T-cell (primary cell): ENCODE data around the gene NHS. TPM values are rescaled to one million over a fixed set of nuclear protein-coding genes. Genes with fewer than 3 reads are reported as not detected.

ENCODE experiments used
- ATAC-seq, 4 experiments: fragments of 200-7000 bp in 3 of 4; fragments of 150-1000 bp in 1 of 4; cut with Tn5 transposase; replicated peaks in 1 of 4; 1 replicate in 3 of 4; 2 replicates in 1 of 4; pipeline ENCODE4 v1.10.0; 2021; ENCODE audit warnings: moderate library complexity in 3 of 4, mild to moderate bottlenecking in 2 of 4, moderate number of reproducible peaks in 1 of 4
- CTCF ChIA-PET, 2 donors: fragments of 300-600 bp; sonication (Branson Sonifier 250); formaldehyde crosslinking; loops; one replicate each; lab custom pipeline; 2022; ENCODE audit warnings: antibody characterized with exemption in 2 of 2; lab: Charles Lee
- POLR2A ChIA-PET, 2 donors: fragments of 300-600 bp; sonication (Branson Sonifier 250); formaldehyde crosslinking; loops; one replicate each; lab custom pipeline; 2022; ENCODE audit warnings: antibody characterized with exemption in 2 of 2; lab: Charles Lee
- DNase-seq, 35 experiments: peaks; one replicate each; pipeline versions ENCODE4 v3.0.0 to v3.0.0-alpha.2; 2013 to 2023
- H3K27ac ChIP-seq: one replicate; pipeline ENCODE4 v1.5.1; 2013; ENCODE audit warnings: low read length
- H3K27me3 ChIP-seq, 2 experiments: replicated peaks in 1 of 2; 1 replicate in 1 of 2; 2 replicates in 1 of 2; pipeline versions ENCODE4 v1.6.1 to v1.7.0; 2013; ENCODE audit warnings: low read length in 1 of 2, mixed read lengths in 1 of 2; ENCODE audit not compliant: control insufficient read depth in 2 of 2, insufficient read depth in 2 of 2; ENCODE audit errors: extremely low read depth in 1 of 2
- H3K36me3 ChIP-seq, 2 donors: 1 replicate in 1 of 2; 2 replicates in 1 of 2; pipeline versions ENCODE4 v1.6.1 to v1.7.0; 2013; ENCODE audit warnings: low read length in 1 of 2; ENCODE audit not compliant: control insufficient read depth in 2 of 2, insufficient read depth in 1 of 2; ENCODE audit errors: extremely low read depth in 1 of 2
- H3K4me1 ChIP-seq, 2 experiments: 1 replicate in 1 of 2; 2 replicates in 1 of 2; pipeline versions ENCODE4 v1.6.1 to v1.7.0; 2013; ENCODE audit warnings: low read length in 2 of 2, mixed read lengths in 1 of 2; ENCODE audit not compliant: insufficient read depth in 2 of 2, control insufficient read depth in 1 of 2; ENCODE audit errors: extremely low read depth in 1 of 2
- H3K4me3 ChIP-seq, 2 donors: 1 replicate in 1 of 2; 2 replicates in 1 of 2; pipeline versions ENCODE4 v1.5.1 to v1.7.0; 2013; ENCODE audit warnings: mild to moderate bottlenecking in 2 of 2, low read length in 1 of 2, moderate library complexity in 1 of 2; ENCODE audit not compliant: control insufficient read depth in 1 of 2; ENCODE audit errors: extremely low read depth in 1 of 2
- H3K9me3 ChIP-seq: 2 replicates; pipeline ENCODE4 v1.7.0; 2013
- H3K27ac Mint-ChIP-seq, 2 donors: one replicate each; pipeline ENCODE4 v1.8.0; 2020 to 2021; ENCODE audit warnings: mild to moderate bottlenecking in 2 of 2, mixed read lengths in 2 of 2
- H3K27me3 Mint-ChIP-seq, 2 donors: one replicate each; pipeline ENCODE4 v1.8.0; 2021 to 2022; ENCODE audit warnings: mixed read lengths in 2 of 2
- H3K36me3 Mint-ChIP-seq: one replicate; pipeline ENCODE4 v1.8.0; 2021; ENCODE audit warnings: mixed read lengths
- H3K4me1 Mint-ChIP-seq, 3 donors: one replicate each; pipeline ENCODE4 v1.8.0; 2020 to 2022; ENCODE audit warnings: mixed read lengths in 3 of 3, mild to moderate bottlenecking in 1 of 3
- H3K4me3 Mint-ChIP-seq, 3 donors: one replicate each; pipeline ENCODE4 v1.8.0; 2020 to 2022; ENCODE audit warnings: mild to moderate bottlenecking in 3 of 3, mixed read lengths in 3 of 3, moderate library complexity in 3 of 3
- H3K9me3 Mint-ChIP-seq, 3 donors: one replicate each; pipeline ENCODE4 v1.8.0; 2020 to 2022; ENCODE audit warnings: mixed read lengths in 3 of 3
- whole genome bisulfite sequencing: methylation state at CpG from one replicate; pipeline ENCODE4 v1.1.5; 2013; ENCODE audit warnings: missing lambda C conversion rate; ENCODE audit not compliant: insufficient coverage; 5-methylcytosine and 5-hydroxymethylcytosine counted together
- total RNA-seq, 35 experiments: library from RNA in 6 of 35; stranded (reverse) in 6 of 35; fragments of 120-200 nt in 1 of 35; gene quantifications; one replicate each; pipeline versions ENCODE4 v1.2.1 to v1.2.4 and lab custom pipeline; 2013 to 2026

Gene NHS
- total RNA-seq, 5 donors from 2014 or later (not counting 1 experiment from before 2014, with no cell fraction given), result 0.03 to 0.20 (median 0.11) TPM; not detected in 1

GRCh38 chrX:17700976-17701375 lies 326.0 kb downstream of the NHS start:
- H3K27ac Mint-ChIP-seq, result no peak overlapping the region
- no peaks in the 10 kb centered on the region for H3K4me1 Mint-ChIP-seq
- no peaks in the 10 kb centered on the region for H3K9me3 ChIP-seq
- H3K27me3 ChIP-seq, result no peaks in the 10 kb centered on the region
- H3K4me3 Mint-ChIP-seq, result no peak overlapping the region
- no peak overlapping the region for H3K27ac ChIP-seq
- no CpG with 5 or more reads among the region's 1 CpG for WGBS
- no peaks in the 10 kb centered on the region for H3K36me3 ChIP-seq
- peaks cover 2 to 5% of the 10 kb centered on the region in 2 donors for H3K27me3 Mint-ChIP-seq
- H3K36me3 Mint-ChIP-seq, result no peaks in the 10 kb centered on the region
- no peaks in the 10 kb centered on the region for H3K9me3 Mint-ChIP-seq
- no peak for DNase-seq
- no peaks in the 10 kb centered on the region for H3K4me1 ChIP-seq
- no peak overlapping the region for H3K4me3 ChIP-seq
- ATAC-seq, result no peak
- ChIA-PET CTCF (no interaction called here), POLR2A (no interaction called here)

- POLR2A ChIA-PET, result no interaction called here
- Mint-ChIP-seq H3K4me3 (no peak overlapping the region), H3K27ac (no peak overlapping the region), H3K27me3 (peaks cover 0 to 2% of the 10 kb centered on the region in 2 donors), H3K9me3 (no peaks in the 10 kb centered on the region), H3K36me3 (no peaks in the 10 kb centered on the region), H3K4me1 (no peaks in the 10 kb centered on the region)
- no peak for ATAC-seq
- Histone ChIP-seq H3K4me3 (no peak overlapping the region), H3K27me3 (no peaks in the 10 kb centered on the region), H3K9me3 (no peaks in the 10 kb centered on the region), H3K27ac (no peak overlapping the region), H3K36me3 (no peaks in the 10 kb centered on the region), H3K4me1 (no peaks in the 10 kb centered on the region)
- no peak for DNase-seq
- WGBS, result no CpG with 5 or more reads among the region's 2 CpGs
- CTCF ChIA-PET, result no interaction called here
Observed at GRCh38 chrX:17703201-17703600, 328.2 kb downstream of the NHS start.

GRCh38 chrX:17705211-17705610 lies 330.2 kb downstream of the NHS start:
- Mint-ChIP-seq H3K27me3 (peaks cover under 1 to 2% of the 10 kb centered on the region in 2 donors), H3K4me1 (no peaks in the 10 kb centered on the region), H3K27ac (no peak overlapping the region), H3K36me3 (no peaks in the 10 kb centered on the region), H3K9me3 (no peaks in the 10 kb centered on the region), H3K4me3 (no peak overlapping the region)
- H3K27ac ChIP-seq, result no peak overlapping the region
- no peaks in the 10 kb centered on the region for H3K36me3 ChIP-seq
- no peak for ATAC-seq
- H3K27me3 ChIP-seq, result no peaks in the 10 kb centered on the region
- CTCF ChIA-PET, result interaction anchor here in 1 of 2 donors (1.0 kb wide), 1 partner anchor 13 kb away, joined by 3 read pairs; no protein-coding TSS in a partner anchor
- H3K9me3 ChIP-seq, result no peaks in the 10 kb centered on the region
- POLR2A ChIA-PET, result no interaction called here
- no peaks in the 10 kb centered on the region for H3K4me1 ChIP-seq
- DNase-seq, result no peak
- no peak overlapping the region for H3K4me3 ChIP-seq
- 60% methylated on average over 1 of the region's 2 CpGs for WGBS

- Histone ChIP-seq H3K27me3 (no peaks in the 10 kb centered on the region), H3K4me1 (no peaks in the 10 kb centered on the region), H3K36me3 (no peaks in the 10 kb centered on the region), H3K27ac (no peak overlapping the region), H3K4me3 (no peak overlapping the region), H3K9me3 (no peaks in the 10 kb centered on the region)
- no peaks in the 10 kb centered on the region for H3K4me1 Mint-ChIP-seq
- no peaks in the 10 kb centered on the region for H3K9me3 Mint-ChIP-seq
- no CpG with 5 or more reads among the region's 4 CpGs for WGBS
- H3K4me3 Mint-ChIP-seq, result no peak overlapping the region
- H3K27me3 Mint-ChIP-seq, result peaks cover 2 to 5% of the 10 kb centered on the region in 2 donors
- ChIA-PET CTCF (no interaction called here), POLR2A (no interaction called here)
- H3K36me3 Mint-ChIP-seq, result no peaks in the 10 kb centered on the region
- ATAC-seq, result no peak
- no peak overlapping the region for H3K27ac Mint-ChIP-seq
- no peak for DNase-seq
Observed at GRCh38 chrX:17706676-17707075, 331.7 kb downstream of the NHS start.

- no peak overlapping the region for H3K4me3 Mint-ChIP-seq
- H3K9me3 Mint-ChIP-seq, result no peaks in the 10 kb centered on the region
- no peaks in the 10 kb centered on the region for H3K36me3 ChIP-seq
- CTCF ChIA-PET, result no interaction called here
- no peak for DNase-seq
- WGBS, result no CpG with 5 or more reads among the region's 3 CpGs
- ATAC-seq, result no peak
- H3K27me3 Mint-ChIP-seq, result peaks cover 0 to 5% of the 10 kb centered on the region in 2 donors
- no peaks in the 10 kb centered on the region for H3K27me3 ChIP-seq
- no peaks in the 10 kb centered on the region for H3K4me1 ChIP-seq
- POLR2A ChIA-PET, result no interaction called here
- H3K36me3 Mint-ChIP-seq, result no peaks in the 10 kb centered on the region
- no peak overlapping the region for H3K27ac ChIP-seq
- no peak overlapping the region for H3K4me3 ChIP-seq
- no peak overlapping the region for H3K27ac Mint-ChIP-seq
- no peaks in the 10 kb centered on the region for H3K9me3 ChIP-seq
- no peaks in the 10 kb centered on the region for H3K4me1 Mint-ChIP-seq
Observed at GRCh38 chrX:17707731-17708130, 332.7 kb downstream of the NHS start.

GRCh38 chrX:17710871-17711301 lies 335.9 kb downstream of the NHS start:
- CTCF ChIA-PET, result no interaction called here
- no peaks in the 10 kb centered on the region for H3K4me1 ChIP-seq
- H3K4me3 ChIP-seq, result no peak overlapping the region
- Mint-ChIP-seq H3K27ac (no peak overlapping the region), H3K36me3 (no peaks in the 10 kb centered on the region), H3K4me1 (no peaks in the 10 kb centered on the region), H3K9me3 (no peaks in the 10 kb centered on the region), H3K4me3 (no peak overlapping the region), H3K27me3 (peaks cover 0 to 5% of the 10 kb centered on the region in 2 donors)
- H3K9me3 ChIP-seq, result no peaks in the 10 kb centered on the region
- H3K27me3 ChIP-seq, result no peaks in the 10 kb centered on the region
- WGBS, result 67% methylated on average over 1 of the region's 1 CpG
- POLR2A ChIA-PET, result no interaction called here
- DNase-seq (no peak), ATAC-seq (no peak)
- no peaks in the 10 kb centered on the region for H3K36me3 ChIP-seq
- H3K27ac ChIP-seq, result no peak overlapping the region

GRCh38 chrX:17713288-17713687 lies 338.3 kb downstream of the NHS start:
- DNase-seq (no peak), ATAC-seq (no peak)
- no CpG with 5 or more reads among the region's 2 CpGs for WGBS
- no peaks in the 10 kb centered on the region for H3K9me3 Mint-ChIP-seq
- ChIA-PET CTCF (interaction anchor here in 1 of 2 donors (0.6 kb wide), 1 partner anchor 928 kb away, joined by 3 read pairs; no protein-coding TSS in a partner anchor), POLR2A (interaction anchor here in 1 of 2 donors (0.7 kb wide), 1 partner anchor 596 kb away, joined by 7 read pairs; no protein-coding TSS in a partner anchor)
- Histone ChIP-seq H3K27ac (no peak overlapping the region), H3K27me3 (no peaks in the 10 kb centered on the region), H3K36me3 (no peaks in the 10 kb centered on the region), H3K4me3 (no peak overlapping the region), H3K4me1 (no peaks in the 10 kb centered on the region), H3K9me3 (no peaks in the 10 kb centered on the region)
- no peak overlapping the region for H3K27ac Mint-ChIP-seq
- peaks cover 0 to 18% of the 10 kb centered on the region in 2 donors for H3K27me3 Mint-ChIP-seq
- no peaks in the 10 kb centered on the region for H3K36me3 Mint-ChIP-seq
- no peaks in the 10 kb centered on the region for H3K4me1 Mint-ChIP-seq
- H3K4me3 Mint-ChIP-seq, result no peak overlapping the region
